HG03066 (cell line): ENCODE measurements around the gene ITIH1.
A peak's percentile ranks its signal among the peaks of the same experiment; 100 is the strongest.
"Not testable (repeated sequence)": the region's sequence is repeated elsewhere in the genome, so short reads cannot be mapped to it uniquely, and the experiment has no call there.

Experiments
- ATAC-seq: cut with Tn5 transposase; IDR thresholded peaks from one replicate; pipeline ENCODE4 v1.9.1; 2021; ENCODE audit warnings: low read depth; ENCODE audit not compliant: unreplicated experiment

Gene ITIH1, protein sequence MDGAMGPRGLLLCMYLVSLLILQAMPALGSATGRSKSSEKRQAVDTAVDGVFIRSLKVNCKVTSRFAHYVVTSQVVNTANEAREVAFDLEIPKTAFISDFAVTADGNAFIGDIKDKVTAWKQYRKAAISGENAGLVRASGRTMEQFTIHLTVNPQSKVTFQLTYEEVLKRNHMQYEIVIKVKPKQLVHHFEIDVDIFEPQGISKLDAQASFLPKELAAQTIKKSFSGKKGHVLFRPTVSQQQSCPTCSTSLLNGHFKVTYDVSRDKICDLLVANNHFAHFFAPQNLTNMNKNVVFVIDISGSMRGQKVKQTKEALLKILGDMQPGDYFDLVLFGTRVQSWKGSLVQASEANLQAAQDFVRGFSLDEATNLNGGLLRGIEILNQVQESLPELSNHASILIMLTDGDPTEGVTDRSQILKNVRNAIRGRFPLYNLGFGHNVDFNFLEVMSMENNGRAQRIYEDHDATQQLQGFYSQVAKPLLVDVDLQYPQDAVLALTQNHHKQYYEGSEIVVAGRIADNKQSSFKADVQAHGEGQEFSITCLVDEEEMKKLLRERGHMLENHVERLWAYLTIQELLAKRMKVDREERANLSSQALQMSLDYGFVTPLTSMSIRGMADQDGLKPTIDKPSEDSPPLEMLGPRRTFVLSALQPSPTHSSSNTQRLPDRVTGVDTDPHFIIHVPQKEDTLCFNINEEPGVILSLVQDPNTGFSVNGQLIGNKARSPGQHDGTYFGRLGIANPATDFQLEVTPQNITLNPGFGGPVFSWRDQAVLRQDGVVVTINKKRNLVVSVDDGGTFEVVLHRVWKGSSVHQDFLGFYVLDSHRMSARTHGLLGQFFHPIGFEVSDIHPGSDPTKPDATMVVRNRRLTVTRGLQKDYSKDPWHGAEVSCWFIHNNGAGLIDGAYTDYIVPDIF

DNA sequence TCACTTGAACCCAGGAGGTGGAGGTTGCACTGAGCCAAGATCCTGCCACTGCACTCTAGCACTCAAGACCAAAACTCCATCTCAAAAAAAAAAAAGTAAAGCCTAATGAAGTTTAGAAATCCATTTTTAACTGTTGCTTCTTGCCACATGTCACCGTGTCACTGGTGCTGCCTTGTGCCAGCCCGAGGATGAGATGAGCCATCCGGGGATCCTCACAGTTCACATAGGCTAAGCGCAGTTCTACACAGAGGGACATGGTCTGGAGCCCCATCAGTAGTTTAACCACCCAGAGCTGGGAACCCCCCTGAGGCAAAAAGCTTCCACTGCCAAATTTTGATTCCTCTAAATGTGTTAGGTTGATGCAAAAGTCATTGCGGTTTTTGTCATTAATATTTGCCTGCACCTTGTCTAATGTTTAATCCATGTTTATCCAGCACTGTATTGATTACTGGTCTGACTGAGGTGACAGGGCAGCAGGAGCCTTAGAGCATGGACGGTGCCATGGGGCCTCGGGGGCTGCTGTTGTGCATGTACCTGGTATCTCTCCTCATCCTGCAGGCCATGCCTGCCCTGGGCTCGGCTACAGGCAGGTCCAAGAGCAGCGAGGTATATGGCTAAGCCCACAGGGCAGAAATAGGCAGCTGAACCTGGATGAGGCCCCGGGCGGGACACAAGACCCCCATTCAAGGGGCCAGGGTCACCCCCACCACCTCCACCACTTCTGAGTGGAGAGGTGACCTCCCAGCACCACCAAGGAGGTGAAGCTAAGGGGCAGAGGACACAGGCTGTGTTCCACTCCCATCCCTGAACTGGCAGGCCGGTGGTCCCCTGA, at the start of gene ITIH1:
Gene ITIH1, plus strand, starts transcription at position 473 of the 832 bp plus-strand sequence. Its CDS starts 17 bp downstream, at position 490.
- no peak for ATAC-seq

DNA sequence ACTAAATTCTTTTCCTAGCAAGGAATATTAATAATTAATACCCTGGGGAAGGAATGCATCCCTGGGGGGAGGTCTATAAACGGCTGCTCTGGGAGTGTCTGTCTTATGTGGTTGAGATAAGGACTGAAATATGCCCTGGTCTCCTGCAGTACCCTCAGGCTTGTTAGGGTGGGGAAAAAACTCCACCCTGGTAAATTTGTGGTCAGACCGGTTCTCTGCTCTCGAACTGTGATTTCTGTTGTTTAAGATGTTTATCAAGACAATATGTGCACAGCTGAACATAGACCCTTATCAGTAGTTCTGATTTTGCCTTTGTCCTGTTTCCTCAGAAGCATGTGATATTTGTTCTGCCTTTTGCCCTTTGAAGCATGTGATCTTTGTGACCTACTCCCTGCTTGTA, 48.6 kb upstream of the ITIH1 start:
- ATAC-seq, result not testable (repeated sequence)

DNA sequence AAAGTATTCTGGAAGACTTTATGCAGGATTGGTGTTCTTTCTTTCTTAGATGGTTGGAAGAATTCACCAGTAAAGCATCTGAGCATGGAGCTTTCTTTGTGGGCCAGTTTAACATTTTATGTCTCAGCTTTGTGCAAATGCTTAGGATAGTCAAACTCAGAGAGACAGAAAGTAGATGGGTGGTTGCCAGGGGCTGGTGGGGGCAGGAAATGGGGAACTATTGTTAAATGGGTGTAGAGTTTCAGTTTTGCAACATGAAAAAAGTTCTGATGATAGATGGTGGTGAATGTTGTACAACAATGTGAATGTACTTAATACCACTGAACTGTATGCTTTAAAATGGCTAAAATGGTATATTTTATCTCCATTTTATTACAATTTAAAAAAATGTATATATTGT, 46.7 kb upstream of the ITIH1 start:
- no peak for ATAC-seq

DNA sequence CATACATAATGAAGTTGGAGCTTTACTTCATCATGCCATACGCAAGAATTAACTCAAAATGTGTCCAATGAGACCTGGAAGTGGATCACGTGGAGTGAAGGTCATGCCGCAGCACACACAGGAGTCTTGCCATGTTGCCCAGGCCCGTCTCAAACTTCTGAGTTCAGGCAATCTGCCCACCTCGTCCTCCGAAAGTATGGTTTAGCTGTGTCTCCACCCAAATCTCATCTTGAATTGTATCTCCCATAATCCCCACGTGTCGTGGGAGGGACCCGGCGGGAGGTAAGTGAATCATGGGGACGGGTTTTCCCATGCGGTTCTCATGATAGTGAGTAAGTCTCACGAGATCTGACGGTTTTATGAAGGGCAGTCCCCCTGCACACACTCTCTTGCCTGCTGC, 45.8 kb upstream of the ITIH1 start:
- no peak for ATAC-seq

DNA sequence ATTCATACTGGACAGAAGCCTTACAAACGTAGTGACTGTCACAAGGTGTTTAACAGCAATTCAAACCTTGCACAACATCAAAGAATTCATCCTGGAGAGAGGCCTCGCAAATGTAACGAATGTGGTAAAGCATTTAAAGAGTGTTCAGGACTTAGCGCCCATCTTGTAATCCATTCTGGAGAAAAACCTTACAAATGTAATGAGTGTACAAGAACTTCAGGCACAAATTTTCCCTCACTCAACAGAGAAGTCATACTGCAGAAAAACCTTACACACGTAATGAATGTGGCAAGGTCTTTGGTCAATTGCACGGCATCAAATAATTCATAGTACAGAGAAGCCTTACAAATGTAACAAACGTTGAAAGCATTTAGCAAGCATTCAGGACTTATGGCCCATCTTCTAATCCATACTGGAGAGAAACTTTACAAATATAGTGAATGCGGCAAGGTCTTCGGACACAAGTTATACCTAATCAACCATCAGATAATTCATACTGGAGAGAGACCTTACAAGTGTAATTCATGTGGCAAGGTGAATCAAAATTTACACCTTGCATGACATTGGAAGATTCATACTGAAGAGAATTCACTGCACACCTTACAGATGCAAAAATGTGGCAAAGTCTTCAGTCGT, 44.0 kb upstream of the ITIH1 start:
- ATAC-seq, result no peak

DNA sequence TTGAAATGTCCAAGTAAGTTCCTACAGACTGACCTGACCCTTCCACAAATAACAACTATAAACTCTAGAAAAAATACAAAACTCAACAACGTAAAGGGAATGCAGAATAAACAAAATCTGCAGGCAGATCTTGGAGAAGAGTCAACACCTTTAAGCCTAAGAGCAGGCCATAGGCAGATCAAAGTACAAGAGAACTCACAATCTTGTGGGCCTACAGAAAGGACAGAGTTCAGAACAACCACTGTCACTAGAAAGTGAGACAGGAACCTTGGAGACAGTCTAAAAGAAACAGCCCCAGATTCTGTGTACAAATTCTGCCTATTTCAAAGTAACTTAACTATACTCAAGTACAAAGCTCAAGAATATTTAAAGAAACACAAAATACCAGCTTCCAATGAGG, 37.7 kb upstream of the ITIH1 start:
- ATAC-seq, result no peak

DNA sequence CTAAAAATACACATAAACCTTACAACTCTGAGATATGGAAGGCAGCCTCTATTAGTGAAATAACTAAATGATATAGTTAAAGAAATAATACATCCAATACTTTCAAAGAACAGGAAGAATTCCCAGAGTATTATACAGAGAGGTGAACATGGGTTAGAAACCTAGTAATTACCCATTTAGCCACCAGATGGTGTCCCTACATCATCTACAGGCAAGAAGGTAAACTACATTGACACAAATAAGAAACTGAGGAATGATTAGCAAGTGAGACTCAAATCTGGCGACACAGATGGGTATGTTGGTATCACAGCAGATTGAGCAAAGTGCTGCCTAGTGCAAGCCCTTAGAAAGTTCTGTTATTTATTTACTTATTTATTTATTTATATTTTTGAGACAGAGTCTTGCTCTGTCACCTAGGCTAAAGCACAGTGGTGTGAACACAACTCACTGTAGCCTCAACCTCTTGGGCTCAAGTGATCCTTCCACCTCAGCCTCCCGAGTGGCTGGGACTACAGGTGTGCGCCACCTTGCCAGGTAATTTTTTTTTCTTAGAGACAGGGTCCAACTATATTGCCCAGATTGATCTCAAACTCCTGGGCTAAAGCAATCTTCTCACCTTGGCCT, 34.9 kb upstream of the ITIH1 start:
- ATAC-seq, result no peak

DNA sequence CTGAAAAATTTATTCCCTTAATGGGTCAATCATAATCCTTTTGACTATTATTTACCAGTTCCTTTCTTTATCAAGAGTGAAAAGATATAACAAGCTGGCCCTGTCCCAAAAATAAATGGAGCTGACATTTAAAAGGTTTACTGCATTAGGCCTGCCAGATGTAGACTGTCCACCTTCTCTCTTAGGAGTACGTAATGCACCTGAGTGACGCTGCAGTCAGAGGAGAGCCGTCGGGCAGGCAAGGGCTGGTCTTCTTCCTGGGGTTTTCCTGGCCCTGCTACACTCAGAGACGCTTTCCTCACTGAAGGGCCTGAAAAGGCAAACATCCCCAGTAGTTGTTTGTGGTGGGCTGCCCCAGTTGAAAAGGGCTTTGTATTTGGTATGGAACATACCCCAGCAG, 34.2 kb upstream of the ITIH1 start:
- ATAC-seq, result no peak

DNA sequence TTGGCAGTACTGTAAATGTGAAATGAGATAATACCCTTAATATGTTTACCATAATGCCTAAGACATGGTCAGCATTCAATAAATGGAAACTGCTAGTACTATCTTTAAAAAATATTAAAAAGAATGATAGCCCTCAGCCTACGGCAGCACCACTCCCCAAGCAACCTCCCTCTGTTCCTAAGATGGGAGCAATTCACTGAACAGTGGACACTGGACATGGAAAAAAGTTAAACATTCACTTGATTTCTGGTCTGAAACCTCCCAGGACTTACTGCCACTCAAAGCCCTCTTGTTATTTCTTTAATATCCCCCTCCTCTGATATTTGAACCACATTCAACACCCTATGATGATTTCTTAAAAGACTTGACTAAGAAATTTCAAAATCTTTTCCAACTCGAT, 33.7 kb upstream of the ITIH1 start:
- ATAC-seq, result no peak

DNA sequence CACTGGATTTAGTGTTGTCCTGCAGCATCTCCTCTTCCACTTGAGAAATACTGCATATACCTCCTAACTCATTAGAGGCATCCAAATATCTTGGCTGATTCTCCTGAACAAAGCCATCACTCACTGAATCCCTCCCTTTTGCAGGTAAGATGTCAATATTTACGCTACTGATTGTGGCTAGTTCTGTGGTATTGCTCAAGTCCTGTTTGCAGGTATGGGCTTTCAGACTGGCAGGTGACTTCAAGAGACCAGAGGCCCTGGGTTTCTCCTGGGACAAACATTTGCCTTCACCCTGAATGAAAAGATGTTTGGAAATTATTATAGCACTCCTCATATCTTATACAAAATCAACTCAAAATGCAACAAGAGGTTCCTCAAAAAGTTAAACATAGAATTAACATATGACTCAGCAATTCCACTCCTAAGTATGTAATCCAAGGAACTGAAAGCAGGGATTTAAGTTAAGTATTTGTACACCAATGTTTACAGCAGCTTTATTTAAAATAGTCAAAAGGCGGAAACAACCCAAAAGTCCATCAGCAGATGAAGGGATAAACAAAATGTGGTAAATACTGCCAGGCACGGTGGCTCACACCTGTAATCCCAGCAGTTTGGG, 25.2 kb upstream of the ITIH1 start:
- ATAC-seq, result no peak

DNA sequence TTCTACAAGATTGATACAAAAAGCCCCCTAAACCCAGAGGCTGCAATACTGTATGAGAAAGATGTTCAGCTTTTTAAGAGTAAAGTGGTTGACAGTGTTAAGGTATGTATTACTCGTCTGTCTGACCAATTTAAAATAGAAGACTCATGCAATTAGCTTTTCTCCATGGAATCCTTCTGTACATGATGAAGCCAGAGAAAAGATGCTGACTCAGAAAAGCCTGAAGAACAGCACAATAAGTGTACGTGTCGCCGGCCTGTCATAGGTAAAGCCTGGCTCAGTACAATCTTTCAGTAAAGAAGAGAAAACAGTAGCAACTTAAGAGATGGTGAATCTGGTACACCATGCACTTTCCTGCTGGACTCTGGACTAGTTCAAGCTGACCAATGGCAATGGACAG, 23.0 kb upstream of the ITIH1 start:
- no peak for ATAC-seq

DNA sequence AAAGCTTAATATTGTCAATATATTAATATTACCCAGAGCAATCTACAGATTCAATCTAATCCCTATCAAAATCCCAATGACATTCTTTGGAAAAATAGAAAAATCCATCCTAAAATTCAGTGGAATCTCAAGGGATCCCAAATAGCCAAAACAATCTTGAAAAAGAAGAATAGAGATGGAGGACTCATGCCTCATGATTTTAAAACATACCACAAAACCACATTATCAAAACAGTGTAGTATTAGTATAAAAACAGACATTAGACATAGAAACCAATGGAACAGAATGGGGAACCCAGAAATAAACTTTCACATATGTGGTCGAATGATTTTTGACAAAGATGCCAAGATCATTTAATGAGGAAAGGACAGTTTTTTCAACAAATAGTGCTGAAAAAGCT, 21.3 kb upstream of the ITIH1 start:
- no peak for ATAC-seq

DNA sequence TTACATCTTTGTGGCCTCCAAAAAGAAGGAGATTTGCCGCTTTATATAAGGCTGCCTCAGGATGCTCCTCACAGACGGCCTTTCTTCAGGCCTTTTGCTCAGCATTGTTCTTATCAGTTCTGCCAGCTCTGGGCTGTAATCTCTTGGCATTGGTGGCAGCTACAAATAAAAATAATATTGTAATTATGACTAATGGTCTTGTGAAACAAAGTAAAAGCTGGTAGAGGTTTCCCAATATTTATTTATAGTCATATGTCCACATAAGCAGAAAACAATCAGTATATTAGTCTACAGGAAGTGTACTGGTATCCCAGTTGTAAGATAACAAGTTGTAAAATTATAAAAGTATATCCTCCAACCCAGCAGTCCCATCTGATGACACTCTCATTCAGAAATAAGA, 13.9 kb upstream of the ITIH1 start:
- no peak for ATAC-seq

DNA sequence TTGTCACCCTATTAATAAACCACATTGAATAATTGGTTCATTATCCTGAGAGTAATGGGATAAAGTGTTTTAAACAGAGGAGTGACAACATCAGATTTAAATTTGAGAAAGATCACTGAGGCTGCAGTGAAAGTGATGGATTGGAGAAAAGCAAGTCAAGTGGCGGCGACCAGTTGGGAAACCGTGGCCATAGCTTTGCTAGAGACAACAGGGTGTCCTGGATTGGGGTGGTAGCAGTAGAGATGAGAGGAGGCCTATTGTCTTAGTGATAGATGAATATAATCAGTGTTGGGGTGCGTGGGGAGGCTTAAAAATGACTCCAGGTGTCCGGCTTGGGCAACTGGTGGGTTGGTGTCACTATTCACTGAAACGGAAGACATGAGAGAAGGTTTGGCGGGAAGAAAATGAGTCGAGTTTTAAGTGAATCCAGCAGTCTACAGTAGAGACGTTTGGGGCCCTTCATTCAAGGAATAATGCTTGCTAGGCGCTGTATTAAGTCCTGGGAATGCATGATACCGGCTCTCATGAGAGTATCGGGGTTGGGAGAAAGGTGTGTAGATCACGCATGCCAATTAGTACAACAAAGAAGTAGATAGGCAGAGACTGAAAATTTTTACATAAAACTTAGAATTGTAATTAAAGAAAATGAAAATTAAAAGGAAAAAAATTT, 7.5 kb upstream of the ITIH1 start:
- ATAC-seq, result no peak

DNA sequence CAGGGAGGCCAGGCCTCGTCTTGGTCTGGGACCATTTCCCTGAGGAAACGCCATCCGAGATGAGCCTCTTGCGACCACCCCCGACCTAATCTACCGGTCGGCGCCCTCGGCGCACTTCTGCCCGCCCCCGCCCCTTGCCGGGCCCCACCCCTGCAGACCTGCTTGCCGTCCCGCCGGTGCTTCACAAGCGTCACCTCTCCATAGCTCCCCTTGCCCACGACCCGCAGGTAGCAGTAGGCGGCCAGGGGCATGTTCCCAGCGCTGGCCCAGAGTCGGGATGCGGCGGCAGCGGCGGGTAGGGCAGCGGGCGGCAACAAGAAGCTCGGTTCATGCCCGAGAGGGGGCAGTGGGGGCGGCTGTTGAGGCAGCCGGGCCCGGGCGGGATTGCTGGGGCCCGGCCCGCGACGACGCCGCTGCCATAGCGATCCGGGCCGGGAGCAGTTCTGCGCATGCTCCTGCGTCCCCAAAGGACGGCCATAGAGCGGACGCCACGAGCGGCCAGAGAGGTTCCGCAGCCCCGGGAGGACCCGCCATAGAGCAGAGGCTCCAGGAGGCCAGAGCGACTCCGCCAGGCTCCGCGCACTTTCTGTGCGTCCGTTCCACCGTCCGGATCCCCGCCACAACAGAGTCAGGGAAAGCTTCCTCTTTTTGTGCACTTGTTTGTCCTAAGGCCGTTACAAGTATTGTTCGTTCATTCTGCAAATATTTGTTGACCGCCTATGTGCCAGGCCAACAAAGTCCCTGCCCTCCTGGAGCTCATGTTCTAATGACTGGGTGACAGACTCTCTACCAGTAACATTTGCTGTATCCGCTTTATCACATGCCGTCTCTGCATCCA, 6.7 kb upstream of the ITIH1 start, which contains the start of gene NEK4:
Gene NEK4, minus strand, starts transcription at position 445 of the 838 bp plus-strand sequence. Its CDS starts 194 bp downstream, at position 251.
- ATAC-seq, result peak; percentile 90

DNA sequence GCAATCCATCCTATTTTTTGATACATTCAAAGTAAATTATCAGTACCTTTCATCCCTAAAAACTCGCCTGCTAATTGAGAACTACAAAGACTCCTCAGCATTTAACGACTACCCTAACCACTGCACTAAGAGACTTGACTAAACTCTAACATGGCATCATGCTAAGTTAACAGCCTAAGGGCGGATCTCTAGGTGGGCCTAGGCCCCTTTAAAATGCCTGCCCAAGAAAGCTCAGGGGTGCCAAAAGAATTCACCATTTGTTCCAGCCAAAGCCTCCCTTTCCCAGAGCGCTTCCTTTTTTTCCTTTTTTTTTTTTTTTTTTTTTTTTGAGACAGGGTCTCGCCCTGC, 6.1 kb upstream of the ITIH1 start:
- peak; percentile 20 for ATAC-seq

DNA sequence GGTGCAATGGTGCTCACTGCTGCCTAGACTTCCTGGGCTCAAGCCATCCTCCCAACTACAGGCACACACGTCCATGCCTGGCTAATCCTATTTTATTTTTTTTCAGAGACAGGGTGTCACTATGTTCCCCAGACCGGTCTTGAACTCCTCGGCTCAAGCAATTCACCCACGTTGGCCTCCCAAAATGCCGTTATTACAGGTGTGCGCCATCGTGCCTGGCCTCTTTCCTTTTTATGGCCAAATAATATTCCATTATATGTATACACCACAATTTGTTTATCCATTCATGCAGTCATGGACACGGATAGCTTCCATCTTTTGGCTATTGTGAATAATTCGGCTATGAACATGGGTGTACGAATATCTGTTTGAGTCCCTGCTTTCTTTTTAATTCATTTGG, 5.7 kb upstream of the ITIH1 start:
- ATAC-seq, result no peak
